Activated CD4-positive, alpha-beta T cell treated with anti-CD3 and anti-CD28 coated beads, Interleukin-10, Interleukin-2, amounts not matched to agents 100 ng/mL and 50 ng/mL, durations not matched to agents 16 hours and 8 hours (primary cell): Measurements from ENCODE around the gene DDX11.
"Not testable (repeated sequence)": the region's sequence is repeated elsewhere in the genome, so short reads cannot be mapped to it uniquely, and the experiment has no call there.

Experiments
- DNase-seq: peaks from one replicate; pipeline ENCODE4 v3.0.0-alpha.2; 2020

The DDX11 gene

DNA sequence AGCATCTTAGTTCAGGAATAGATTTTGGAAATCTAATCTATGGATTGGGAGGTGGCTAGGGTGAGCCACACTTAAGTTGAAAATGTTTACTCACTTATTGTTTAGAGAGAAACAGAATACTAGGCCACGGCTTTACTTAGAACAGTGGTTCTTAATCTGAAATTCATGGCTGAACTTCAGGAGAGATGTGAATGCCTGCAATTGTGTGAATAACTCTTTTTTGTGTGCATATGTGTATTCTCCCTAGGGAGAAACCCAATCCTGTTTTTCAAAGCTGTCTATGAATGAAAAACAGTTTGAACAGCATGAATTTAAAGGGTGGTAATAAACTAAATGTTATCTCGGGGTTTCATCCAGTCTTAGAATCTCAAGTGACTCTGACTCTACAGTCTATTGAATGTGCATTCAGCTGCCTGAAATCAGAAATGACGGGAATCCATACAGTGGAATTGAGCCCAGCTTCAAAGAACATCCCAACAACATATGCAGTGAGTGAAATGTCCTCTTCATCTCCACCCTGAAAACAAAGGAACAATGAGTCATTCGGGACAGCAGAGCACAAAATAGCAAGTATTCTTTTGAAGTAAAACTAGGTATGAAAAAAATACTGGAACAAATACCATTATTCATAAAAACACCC, 53.7 kb downstream of the DDX11 start:
- not testable (repeated sequence) for DNase-seq

DNA sequence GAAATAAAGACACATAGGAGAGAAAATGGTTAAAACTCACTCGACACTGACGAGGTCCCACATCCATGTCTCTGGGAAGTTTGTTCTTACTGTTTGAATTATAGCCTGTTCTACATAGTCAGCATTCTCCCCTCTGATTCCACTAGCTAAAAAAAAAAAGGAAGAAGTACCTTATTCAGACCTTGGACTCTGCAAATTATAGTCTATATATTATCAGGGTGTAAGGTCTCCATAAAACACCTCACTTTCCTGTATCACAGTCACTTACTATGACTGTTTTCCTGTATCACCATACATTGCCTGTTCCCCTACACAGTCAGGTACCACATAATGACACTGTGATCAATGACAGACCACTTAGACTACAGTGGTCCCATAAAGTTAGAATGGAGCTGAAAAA, 62.9 kb downstream of the DDX11 start:
- not testable (repeated sequence) for DNase-seq

DNA sequence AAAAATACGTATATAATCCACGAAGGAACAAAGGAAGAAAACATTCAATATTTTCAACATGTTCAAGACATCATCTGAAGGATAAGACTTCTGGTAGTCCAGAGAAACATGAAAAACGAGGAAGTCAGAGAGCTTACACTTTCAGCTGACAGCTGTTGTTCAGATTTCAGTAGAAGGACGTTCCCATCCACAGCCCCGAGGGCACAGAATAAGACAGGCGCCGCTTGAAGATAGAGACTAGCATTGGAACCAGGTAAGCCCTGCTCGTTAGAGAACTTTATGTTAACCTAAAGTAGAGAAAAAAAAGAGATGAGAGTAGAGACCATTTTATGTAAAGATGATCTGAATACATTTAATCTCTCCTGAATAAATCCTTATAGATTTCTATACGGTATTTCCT, 71.1 kb downstream of the DDX11 start:
- DNase-seq = not testable (repeated sequence)

DNA sequence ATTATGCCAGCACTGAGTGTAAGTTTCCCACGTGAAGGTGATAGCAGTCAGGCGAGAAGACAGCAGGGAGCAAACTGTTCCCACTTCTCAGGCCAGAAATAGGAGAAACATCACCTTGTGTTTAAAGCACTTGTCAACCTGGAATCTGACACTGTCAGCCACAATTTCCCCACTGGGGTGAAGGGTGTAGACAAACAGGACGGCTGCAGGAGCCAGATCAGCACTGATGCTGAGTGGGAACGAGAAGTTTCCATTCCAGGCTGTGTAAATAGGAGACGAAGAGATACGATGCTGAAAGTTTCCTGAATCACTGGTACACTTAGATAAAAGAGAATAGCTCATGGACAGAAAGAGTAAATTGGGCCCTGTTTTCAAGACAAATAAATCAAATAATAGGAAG, 71.6 kb downstream of the DDX11 start:
- not testable (repeated sequence) for DNase-seq

DNA sequence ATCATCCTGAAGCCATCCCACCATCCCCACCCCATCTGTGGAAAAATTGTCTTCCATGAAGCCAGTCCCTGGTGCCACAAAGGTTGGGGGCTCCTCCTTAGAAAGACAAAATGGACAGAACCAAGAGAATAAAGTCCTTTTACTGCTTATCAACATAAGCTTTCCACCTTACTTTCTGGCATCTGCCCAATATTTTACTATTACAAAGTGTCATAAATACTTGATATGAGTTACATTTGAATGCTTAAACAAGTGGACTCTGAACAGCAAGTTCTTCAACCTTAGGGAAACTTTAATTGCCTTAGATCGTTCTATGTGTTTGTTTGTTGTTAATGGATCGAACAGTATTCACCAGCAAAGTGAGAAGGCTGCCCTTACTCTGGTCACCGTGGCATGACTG, 73.8 kb downstream of the DDX11 start:
- DNase-seq = not testable (repeated sequence)

DNA sequence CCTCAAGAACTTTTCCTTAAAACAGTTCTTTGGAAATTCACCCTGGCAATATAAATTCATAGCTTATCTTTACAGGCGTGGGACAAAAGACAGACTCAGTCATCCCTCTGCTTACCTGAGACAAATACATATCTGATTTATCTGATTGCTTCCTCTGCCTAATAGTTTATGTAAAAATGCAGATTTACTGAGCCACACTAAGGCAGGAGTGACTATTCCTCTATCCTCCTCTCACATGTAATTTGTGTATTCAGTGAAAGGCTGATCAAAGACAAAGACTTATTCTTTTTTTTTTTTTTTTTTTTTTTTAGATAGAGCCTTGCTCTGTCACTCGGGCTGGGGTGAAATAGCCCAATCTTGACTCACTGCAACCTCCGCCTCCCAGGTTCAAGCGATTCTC, 77.1 kb downstream of the DDX11 start:
- DNase-seq = not testable (repeated sequence)
